GM19372 (cell line): ENCODE results near the gene RERE.
"Not testable (repeated sequence)": the region's sequence is repeated elsewhere in the genome, so short reads cannot be mapped to it uniquely, and the experiment has no call there.

Experiments
- ATAC-seq: cut with Tn5 transposase; IDR thresholded peaks from one replicate; pipeline ENCODE4 v1.9.1; 2021; ENCODE audit warnings: mild to moderate bottlenecking, low read depth, moderate library complexity; ENCODE audit not compliant: unreplicated experiment

The RERE gene

GRCh38 chr1:8398677-8399076 lies 418.8 kb downstream of the RERE start:
- ATAC-seq = no peak

DNA sequence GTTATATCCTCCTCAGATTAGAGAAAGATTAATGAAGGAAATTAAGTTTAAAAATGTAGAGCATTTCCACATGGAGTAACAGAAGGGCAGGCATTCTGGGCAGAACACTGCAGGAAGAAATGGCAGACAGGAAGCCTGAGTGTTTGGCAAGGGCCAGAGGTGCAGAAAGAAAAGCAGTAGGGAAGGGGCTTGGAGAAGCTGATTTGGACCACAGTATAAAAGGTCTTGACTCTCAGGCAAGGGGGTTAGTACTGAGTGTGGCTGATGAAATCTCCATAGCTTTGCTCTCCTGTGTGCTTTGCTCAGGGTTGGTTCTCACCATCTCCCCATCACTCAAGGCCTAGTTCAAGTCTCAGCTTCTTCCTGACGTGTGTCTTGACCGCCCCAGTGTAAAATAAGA lies 419.4 kb downstream of the RERE start:
- no peak for ATAC-seq

DNA sequence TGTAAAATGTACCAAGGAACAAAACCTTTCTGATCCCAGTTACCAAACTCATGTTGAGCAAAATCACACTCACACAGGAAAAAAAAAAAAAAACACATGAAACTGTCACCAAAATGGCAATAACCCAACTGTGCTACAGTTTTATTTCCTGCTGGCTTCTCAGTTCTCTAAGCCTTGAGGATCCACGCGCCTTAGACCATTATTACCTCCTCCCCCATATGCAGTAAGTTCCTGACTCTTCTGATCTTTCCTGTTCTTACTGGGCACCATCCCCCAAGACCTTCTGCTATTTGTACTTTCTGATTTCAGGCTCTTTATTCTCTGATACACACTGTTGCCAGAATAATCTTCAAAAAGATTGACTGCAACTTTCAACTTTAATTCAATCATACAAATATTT lies 419.9 kb downstream of the RERE start:
- no peak for ATAC-seq

- ATAC-seq = no peak
These were observed 420.5 kb downstream of the RERE start for GRCh38 chr1:8396786-8397406.

- ATAC-seq = no peak
These were observed 421.2 kb downstream of the RERE start for GRCh38 chr1:8396083-8396785.

DNA sequence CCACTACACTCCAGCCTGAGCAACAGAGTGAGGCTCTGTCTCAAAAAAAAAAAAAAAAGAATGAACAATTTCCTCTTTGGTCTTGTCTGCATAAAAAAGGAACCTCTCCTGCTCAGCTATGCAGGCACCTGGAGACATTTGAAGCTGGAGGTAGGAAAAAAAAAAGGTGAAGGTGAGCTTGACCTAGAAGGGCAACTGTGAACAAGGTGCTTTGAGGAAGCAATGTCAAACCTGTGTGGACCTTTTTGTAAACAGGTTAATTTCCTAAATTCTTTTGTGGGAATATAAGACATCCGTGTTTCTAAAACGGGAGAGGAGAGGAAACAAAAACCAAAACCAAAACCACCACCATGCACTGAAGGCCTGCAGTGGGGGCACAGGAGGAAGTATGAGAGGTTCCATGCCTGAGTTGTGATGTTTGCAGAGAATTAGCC lies 422.0 kb downstream of the RERE start:
- ATAC-seq = no peak

- ATAC-seq = no peak
These were observed 422.8 kb downstream of the RERE start for GRCh38 chr1:8394456-8395321.

DNA sequence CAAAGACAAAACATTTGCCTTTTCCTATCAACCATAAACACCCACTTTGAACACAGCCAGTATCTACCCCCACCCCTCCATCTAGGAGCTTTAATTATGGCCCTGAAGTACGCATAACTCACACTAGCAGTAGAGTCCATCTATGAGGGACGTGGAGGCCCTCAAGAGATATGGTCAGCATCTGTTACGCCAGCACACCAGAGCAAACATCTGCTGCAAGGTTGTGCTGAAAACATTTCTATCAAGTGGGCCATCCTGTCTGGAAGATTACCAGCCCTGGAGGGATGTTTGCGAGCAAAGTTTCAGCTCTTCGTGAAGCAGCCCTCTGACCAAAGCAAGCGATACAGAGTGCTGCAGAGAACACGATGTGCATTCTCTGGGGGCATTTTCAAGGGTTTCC lies 424.9 kb downstream of the RERE start:
- no peak for ATAC-seq

- ATAC-seq = no peak
These were observed 426.7 kb downstream of the RERE start for GRCh38 chr1:8390707-8391106.

DNA sequence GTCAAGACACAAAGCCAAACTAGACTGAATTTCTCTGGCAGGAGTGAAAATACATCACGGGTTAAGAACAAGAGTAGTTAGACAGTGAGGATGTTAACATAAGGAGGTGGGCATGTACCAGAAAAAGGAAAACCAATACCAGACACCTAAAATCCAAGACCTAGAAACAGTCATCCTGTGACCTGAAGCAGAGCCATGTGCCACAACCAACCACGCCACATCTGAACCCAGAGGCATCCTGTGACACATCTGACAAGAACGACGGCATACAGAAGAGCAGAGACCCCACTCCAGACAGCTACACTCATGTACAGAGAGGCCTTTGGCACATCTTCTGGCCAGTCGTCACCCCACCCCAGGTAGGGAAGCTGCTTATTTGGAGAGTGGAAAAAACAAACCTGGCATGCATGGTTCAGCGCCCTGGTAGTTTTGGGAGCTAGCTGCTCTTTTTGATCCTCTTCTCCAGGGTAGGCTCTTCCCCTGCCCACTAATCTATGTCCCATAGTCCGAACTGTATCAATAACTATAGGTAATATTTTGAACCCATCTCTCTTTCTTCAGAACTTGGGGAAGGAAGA lies 427.4 kb downstream of the RERE start:
- ATAC-seq = no peak

DNA sequence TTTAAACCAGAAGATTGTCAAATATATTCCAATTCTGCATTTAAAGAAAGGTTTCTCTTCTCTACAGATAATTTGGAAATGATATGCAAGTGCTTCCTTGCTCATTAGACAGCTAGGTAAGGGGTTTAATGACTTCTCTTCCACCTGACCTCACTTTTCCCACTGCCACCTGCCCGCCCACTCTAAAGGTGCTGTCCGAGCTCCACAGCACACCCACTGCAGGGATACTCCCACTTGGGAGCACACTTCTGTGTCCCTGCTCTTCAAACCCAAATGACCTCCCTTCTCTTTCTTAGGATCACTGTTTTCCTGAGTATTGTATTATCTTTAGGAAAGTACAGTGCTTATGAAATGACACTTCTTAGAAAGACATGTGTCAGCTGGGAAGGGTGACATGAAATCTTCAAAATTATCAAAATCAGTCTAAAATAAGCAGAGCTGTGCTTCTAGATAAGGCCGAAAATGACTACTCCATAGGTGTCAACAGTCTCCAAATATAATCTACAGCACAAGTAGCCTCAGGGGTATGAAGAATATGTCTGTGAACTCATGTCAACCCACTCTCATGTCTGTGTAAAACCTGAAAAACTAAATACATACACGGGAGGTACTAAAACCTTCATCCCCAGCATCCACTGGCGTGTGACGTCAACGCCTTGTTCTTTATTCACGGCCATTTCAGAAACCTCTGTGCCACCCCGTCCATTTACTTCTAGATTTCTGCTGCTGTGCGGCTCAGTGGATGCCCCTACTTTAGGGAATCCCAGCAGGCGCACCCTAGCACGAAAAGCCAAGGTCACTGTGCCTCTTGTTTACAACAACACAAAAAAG lies 428.5 kb downstream of the RERE start:
- ATAC-seq = no peak

DNA sequence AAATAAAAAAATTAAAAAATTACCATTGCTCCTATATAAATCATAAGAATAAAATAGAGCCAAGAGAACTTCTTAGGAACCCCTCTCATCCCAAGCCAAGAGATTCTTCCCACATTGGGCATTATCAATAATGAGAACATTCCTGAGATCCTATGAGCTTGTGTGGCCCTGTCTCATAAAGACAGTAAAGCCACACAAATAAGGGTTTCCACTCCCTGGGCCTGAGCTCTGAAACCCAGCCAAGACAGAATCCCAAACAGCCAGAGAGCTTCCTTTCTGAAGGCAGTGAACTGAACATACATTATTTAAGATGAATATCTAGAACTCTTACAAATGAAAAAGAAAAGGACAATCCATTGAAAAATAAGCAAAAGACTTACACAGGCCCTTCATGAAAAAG lies 431.2 kb downstream of the RERE start:
- no peak for ATAC-seq

DNA sequence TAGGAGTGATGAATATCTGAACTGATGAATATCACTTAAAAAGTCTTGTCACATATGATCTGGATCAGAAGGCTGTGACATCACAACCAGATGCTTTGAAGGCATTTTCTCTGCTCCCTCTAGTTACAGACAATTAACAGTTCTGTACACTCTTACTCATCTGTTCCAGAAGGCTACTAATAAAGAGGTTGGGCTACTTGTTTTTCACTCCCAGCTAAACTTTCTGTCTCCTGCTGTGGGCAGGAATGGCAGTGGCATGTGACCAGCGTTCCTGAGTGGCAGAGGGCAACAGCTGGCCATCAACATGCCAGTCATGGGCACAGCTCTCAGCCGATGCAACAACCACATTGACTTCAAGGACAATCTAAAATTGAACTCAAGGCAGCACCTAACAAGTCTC lies 432.9 kb downstream of the RERE start:
- no peak for ATAC-seq

DNA sequence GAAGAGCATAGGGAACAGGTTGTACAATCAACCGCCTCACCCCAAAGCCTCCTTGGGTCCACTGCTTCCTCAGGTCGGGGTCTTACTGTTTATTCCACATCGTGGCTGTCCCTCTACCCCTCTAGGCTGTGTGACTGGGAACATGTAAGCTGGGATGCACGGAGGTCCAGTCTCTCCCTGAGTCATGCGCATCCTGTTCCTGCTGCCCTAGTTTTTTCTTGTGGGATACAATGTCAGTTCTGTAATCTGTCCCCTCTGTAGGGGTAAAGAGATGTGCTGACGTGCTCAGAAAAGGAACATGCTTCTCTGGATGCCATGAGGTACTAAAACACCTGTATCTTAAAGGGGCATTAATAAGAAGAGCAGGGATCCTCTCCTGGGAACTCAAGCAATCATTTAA lies 433.4 kb downstream of the RERE start:
- ATAC-seq = no peak

DNA sequence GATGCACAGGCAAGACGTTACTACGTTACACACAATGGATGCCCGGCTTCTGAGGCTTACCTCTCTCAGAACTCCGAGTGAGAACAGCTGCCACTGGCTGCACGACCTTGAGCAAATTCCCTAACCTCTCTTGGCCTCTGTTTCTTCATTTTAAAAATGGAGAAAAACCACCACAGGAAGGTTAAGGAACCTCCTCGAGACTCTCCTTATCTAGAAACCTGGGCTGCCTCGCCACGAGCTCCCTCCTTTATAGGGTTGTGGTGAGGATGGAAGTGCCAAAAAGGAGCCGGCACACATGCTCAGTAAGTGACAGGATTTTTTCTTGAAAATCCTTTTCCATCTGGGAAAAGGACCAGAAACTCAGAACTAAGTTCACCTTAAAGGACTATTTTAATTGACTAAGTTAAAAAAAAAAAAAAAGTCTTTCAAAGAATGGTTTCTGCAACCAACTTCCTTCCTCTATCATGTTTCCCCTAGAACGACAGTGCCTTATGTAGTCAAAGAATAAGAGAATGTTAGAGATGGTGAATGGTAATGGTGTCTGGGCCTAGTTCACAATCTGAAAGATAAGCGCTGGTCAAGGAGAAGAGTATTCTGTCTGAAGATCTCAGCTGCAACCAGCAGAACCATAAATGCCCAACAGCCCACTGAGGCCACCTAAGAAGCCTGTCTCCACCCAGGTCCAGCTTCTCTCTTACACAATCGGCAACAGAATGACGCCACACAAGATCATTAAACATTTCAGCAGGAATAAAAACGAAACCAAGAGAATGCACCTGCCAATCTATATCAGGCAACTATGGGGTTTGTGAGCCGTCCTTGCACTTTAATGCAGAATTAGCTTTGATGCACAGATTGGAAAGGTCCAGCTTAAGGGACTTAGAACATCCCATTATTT lies 434.6 kb downstream of the RERE start:
- no peak for ATAC-seq

DNA sequence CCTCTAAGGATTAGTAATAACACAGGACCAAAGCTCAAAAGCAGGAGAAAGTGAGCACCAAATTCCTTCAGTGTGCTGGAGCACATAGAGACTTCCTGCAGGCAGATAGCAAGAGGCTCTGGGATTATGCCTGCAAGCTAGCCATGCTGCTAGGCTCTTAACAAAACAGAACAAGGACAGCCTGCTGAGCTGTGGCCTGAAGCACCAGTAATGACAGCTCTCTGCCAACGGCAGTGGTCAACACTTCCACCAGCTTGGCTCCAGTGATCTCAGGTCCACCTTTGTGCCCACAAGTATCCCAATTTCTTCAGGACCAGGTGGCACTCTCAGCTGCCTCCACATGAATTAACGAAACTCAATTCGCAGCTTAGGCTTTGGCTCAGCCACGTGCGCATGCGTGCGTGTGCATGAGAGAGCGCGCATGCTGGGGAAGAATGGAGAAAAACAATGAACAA lies 435.4 kb downstream of the RERE start:
- ATAC-seq = no peak

- no peak for ATAC-seq
These were observed 435.8 kb downstream of the RERE start for GRCh38 chr1:8381618-8382017.

GRCh38 chr1:8380310-8380709 lies 437.1 kb downstream of the RERE start:
- not testable (repeated sequence) for ATAC-seq

DNA sequence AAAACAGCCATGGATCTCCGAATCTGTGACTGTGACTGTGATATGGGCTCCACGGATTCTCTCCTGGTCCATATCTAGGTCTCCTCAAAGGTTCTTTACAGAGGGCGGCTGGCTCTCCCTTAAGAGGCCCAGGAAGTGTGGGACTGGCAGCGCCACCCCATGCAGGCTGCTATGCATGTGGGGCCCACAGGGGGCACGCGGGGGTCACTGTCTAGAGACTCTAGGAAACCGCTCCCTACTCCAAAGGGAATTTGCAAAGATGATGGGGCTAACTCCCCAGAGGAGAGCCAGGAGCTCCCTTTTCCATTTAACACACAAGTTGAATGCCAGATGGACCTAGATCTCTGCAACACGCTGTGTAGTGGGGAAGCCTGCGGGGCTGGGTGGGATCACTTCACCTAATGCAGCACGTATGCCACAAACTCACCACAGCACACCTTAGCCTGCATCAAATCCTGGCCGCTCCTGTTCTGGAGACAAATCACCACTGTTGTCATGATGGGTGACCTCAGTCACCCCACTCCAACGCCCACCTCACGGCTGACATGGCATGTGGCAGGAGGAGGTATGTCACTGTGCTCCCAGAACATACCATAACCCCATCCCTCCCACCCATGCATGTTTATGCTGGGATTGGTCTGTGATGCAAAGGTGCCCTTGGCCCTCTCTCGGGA lies 437.8 kb downstream of the RERE start:
- no peak for ATAC-seq
